ENCODE data around the gene USH1C. TPM values are rescaled to one million over a fixed set of nuclear protein-coding genes. Genes with fewer than 3 reads are reported as not detected.

Gene USH1C
- total and polyA plus RNA-seq, 2 of the 13 experiments (the other 11 are each of a cell fraction or from before 2014, with no cell fraction given): not detected

- TF ChIP-seq MNT (IDR thresholded peaks at IDR 0.05): 0 out of 2 replicates have a peak, but pooled peaks have one; percentile 17
- TF ChIP-seq RAD21 (CRISPR knock-in tag; IDR thresholded peaks at IDR 0.05): peak; percentile 74
- no peak for TF ChIP-seq SSRP1 (CRISPR knock-in tag; IDR thresholded peaks at IDR 0.05)
- no peak for TF ChIP-seq MATR3 (CRISPR knock-in tag; IDR thresholded peaks at IDR 0.05)
- TF ChIP-seq FOXO1 (CRISPR knock-in tag; IDR thresholded peaks at IDR 0.05): no peak
- TF ChIP-seq ZNF850 (CRISPR knock-in tag; conservative IDR thresholded peaks at IDR 0.05): no peak
- no peak for TF ChIP-seq ZNF703 (CRISPR knock-in tag; IDR thresholded peaks at IDR 0.05; ENCODE audit: borderline replicate concordance)
- no peak for TF ChIP-seq SP140L (CRISPR knock-in tag; IDR thresholded peaks at IDR 0.05; ENCODE audit: borderline replicate concordance)
- no peak for TF ChIP-seq ATF7-NPFF (CRISPR knock-in tag; IDR thresholded peaks at IDR 0.05; ENCODE audit: low read depth)
- peak; percentile 49 for TF ChIP-seq SMC3 (IDR thresholded peaks at IDR 0.05; ENCODE audit: low read length)
- no peak for TF ChIP-seq TEAD2 (CRISPR knock-in tag; IDR thresholded peaks at IDR 0.05)
- TF ChIP-seq TFE3 (CRISPR knock-in tag; IDR thresholded peaks at IDR 0.05): no peak
- TF ChIP-seq CTCF (CRISPR knock-in tag; IDR thresholded peaks at IDR 0.05): peak; percentile 77
- no peak for TF ChIP-seq DBP (CRISPR knock-in tag; IDR thresholded peaks at IDR 0.05; ENCODE audit: not compliant biosample characterization)
- TF ChIP-seq FOXO4 (CRISPR knock-in tag; conservative IDR thresholded peaks at IDR 0.05): no peak
Observed at GRCh38 chr11:17528181-17528691, 16.0 kb downstream of the USH1C start (continued).
